Measurements from ENCODE around the gene NFATC1.
A peak's percentile ranks its signal among the peaks of the same experiment; 100 is the strongest.

Gene NFATC1

DNA sequence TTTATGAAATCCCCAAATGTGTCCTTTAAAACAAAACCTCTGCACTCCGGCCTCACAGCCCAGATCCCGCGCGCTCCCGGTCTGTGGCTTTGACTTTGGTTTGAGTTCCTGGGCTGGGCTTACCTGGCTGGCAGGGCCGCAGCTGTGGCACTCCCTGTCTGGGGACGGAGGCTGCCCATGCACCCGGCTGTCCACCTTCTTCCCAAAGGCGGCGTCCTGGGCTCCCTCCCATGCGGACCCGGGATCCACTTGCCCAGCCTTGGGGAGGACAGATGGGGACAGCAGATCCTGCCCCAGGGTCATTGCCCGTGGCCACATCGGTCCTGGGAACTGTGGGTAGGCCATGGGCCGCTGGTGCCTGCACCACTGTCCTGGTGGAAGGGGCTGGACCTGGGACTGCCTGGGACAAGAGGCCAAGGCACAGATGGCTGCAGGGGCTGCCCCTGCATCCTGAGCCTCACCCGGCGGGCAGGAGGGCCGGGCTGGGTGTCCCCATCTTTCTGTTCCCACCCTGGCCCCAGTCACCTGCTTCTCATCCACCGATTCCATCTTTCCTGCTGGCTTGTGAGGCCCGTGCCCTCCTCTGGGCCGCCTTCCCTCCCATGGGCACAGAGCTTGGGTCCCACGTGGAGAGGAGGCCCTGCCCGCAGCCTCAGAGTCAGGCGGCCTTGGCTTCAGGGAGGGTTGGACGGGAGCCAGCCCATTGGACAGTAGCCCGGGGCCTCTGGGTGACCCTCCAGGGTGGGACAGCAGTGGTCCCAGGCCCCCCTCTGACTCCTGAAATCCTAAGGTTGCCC lies 27.7 kb downstream of the NFATC1 start:
- no peak for DNase-seq (ENCODE audit: low read depth in 2 of 2)

DNA sequence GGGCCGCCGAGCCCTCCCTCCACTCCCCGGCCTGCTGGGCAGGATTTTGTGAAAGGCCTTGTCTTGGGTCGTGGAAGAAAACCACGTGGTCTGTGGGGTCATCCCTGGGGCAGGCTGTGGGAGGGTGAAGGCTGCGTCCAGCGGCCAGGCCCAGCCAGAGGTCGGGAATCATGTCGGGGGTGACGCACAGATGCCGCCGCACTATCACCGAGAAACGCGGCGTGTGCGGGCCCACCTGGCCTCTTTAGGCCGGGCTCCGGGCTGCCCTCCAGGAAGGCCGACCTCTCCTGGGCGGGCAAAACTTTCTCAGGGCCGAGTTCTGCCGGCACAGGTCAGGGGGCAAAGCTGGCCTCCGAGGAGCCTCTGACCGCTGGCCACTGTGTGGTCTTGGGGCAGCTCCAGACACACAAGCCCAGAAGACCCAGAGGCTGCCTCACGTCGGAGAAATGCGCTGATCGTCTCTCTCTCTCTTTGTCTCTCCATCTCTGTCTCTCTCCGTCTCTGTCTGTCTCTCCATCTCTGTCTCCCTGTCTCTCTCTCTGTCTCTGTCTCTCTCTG lies 28.4 kb downstream of the NFATC1 start:
- DNase-seq (ENCODE audit: low read depth in 2 of 2): no peak

DNA sequence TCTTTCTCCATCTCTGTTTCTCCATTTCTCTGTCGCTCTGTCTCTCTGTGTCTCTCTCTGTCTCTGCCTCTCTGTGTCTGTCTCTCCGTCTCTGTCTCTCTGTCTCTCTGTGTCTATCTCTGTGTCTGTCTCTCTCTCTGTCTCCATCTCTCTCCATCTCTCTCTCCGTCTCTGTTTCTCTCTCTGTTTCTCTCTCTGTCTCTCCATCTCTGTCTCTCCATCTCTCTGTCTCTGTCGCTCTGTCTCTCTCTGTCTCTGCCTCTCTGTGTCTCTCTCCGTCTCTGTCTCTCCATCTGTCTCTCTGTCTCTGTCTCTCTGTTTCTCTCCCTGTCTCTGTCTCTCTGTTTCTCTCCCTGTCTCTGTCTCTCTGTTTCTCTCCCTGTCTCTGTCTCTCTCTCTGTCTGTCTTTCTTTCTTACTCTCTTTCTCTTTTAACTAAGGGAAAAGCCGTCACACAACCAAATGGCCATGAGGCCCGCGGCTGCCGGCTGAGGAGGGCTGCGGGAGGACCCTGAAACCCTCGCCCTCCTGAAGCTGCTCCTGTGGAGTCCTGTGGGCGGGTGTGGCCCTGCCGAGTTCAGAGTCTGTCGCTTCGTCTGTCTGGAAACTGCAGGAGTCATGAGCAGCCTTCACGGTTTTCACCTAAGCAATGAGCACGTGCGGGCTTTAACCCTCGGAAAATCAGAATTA lies 29.3 kb downstream of the NFATC1 start:
- no peak for DNase-seq (ENCODE audit: low read depth in 2 of 2)

DNA sequence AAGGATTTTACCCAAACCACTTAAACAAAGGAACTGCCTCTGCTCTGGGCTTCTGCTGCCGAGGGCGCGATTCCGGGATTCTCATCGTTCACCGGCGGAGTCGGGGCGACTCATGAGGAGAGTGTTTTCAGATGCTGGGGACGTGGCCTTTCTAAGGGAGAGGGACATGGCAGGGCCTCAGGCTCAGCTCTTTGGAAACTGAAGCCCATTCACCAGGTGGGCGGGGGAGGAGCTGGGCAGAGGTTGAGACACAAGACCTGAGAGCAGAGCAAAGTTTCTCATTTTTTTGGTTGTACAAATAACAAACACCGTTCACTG lies 29.8 kb downstream of the NFATC1 start:
- DNase-seq (ENCODE audit: low read depth in 2 of 2): no peak

DNA sequence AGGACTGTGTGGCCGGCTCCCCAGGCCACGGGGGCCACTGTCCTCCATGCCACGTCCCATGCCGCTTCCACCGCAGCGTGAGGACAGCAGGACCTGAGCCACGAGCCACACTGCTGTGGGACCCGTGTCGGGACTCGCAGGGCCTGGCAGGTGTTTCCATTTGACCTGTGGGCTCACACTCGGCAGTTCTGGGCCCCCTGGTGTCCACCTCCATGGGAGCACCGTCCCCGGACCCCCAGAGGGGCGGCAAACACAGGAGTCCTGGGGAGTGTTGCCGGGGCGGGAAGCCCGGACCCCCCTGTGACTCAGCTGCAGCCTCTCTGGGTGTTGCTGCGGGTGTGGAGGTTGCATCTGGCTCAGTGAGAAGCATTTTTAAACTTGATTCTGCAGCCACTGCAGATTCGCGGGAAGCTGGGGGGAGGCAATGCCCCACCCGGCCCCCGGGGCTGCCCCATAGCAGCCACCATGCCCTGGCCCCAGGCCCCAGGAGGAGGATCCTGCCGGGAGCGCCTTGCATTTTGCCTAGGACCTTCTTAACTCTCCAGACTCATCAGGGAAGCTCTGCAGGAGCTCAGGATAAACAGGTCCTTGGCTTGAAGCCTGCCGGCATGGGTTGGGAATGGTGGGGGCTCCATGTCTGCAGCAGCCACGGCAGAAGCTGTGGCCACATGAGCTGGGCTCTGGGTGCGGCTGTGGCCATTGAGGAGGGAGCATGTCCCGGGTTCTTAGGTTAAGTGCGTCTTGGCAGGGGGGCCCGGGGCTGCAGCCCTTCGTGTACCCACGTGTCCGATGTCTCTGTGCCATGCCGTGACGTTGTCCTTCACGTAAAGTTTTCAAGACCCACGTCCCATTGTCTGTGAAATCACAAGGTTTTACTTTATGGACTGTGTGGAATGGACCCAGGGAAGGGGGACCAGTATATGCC lies 30.9 kb downstream of the NFATC1 start:
- no peak for DNase-seq (ENCODE audit: low read depth in 2 of 2)

DNA sequence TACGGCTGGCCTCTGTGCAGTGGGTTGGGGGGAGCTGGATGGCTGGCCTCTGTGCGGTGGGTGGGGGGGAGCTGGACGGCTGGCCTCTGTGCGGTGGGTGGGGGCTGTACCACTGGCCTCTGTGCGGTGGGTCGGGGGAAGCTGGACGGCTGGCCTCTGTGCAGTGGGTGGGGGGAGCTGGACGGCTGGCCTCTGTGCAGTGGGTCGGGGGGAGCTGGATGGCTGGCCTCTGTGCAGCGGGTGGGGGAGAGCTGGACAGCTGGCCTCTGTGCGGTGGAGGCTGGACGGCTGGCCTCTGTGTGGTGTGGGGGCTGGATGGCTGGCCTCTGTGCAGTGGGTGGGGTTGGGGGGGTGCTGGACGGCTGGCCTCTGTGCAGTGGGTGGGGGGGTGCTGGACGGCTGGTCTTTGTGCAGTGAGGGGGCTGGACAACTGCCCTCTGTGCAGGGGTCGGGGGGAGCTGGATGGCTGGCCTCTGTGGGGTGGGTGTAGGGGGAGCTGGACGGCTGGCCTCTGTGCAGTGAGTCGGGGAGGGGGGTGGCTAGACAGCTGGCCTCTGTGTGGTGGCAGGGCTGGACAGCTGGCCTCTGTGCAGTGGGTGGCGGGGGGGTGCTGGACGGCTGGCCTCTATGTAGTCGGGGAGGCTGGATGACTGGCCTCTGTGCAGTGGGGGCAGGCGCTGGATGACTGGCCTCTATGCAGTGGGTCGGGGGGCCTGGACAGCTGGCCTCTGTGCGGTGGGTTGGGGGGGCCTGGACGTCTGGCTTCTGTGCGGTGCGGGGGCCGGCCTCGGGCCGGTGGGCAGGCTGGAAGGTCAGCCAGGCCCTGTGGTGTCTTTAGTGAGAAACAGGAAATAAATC lies 31.9 kb downstream of the NFATC1 start:
- no peak for DNase-seq (ENCODE audit: low read depth in 2 of 2)

DNA sequence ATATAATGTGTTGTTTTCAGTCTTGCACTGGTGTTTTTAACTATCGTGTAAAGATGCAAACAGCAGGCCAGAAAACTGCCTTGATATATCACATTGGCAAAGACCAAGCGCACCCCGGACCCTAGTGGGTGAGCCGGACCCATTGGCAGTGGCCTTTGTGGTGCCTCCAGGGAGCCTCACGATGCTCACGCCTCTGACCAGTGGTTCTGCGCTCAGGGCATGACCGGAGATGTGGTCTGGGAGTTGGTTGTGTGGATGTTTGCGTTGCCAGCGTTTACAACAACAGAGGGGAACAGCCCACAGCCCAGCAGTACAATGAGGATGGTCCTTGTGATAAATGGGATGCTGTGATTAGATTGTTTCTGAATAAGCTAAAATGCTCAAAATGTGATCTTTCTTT lies 32.6 kb downstream of the NFATC1 start:
- no peak for DNase-seq (ENCODE audit: low read depth in 2 of 2)

DNA sequence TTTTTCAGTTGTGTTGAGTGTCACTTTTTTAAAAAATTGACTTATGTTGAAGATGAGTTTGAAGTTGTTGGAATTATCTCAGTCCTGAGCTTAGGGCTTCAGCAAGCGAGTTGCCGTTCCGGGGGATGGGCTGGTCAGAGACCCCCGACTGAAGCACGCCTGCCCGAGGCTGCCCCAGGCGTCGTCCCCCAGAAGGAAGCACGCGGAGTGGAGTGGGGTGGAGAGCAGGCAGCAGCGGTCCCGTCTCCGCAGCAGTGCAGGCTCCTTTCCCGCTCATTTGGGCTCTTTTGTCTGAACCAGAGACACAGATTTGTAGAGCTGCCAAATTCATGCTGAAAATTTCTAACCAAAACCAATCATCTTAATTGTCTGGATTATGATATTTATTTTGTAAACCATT lies 33.7 kb downstream of the NFATC1 start:
- DNase-seq (ENCODE audit: low read depth in 2 of 2): no peak

DNA sequence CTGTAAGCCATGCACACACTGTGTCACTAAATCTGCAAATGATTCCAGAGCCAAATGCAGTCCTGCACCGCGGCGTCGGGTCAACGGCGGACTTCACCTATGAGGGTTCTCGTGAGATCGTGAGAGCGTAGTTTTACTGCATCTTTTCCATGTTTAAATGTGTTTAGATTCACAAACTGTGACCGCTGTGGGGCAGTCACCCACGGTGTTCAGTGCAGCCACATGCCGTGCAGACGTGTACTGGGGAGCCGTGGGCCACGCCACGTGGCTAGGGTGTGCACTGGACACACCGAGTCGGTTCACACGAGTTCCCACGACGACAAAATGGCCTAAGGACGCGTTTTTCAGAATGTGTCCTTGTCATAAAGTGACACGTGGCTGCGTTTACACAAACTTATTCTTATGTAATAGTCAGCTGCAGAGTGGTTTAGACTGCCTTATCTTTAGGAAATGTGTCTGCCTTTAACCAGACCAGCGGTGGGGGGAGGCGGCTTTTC lies 34.1 kb downstream of the NFATC1 start:
- DNase-seq (ENCODE audit: low read depth in 2 of 2): no peak

DNA sequence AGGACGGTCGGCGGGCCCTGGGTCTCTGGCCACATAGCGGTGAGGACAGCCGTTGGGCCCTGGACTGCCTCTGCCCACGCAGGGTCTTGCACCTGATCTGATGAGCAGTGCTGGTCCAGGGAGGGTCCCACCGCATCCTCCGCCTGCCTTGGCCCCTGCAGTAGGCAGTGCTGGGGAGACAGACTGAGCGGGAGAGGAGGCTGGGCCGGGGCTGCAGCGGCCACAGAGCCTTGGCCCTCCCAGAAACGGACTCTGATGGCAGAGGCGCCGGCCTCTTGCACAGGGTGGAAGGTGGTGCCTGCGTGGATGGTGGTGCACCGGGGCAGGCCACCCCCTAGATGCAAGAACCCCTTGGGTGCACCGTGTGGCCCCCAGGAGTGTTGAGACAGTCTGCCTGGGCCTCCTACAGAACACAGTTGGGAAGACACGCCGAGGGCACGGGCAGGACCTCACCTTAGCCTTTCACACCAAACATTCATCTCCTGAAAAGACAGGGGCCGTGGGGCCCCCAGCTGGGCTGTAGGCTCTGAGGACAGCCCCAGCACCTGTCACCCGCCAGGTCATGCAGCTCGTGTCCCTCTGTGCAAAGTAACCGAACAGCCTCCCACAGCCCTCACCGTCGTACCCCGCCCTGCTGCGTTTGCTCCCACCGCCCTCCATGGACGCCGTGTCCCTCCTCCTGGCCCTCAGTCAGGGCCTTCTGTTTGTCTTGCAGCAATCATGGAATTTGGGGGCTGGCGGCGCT lies 36.8 kb downstream of the NFATC1 start:
- no peak for DNase-seq (ENCODE audit: low read depth in 2 of 2)

DNA sequence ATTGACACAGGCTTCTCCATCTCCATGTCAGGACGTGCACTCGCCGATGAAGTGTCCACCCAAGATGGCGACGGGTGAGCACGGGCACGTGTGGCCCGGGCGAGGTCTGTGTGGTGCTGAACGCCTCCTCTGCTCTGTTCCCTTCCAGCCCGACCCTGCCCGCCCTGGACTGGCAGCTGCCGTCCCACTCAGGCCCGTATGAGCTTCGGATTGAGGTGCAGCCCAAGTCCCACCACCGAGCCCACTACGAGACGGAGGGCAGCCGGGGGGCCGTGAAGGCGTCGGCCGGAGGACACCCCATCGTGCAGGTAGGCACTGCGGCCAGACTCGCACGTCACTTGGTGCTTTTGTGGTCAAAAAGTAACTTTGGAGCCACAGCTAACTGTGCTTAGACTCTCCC lies 37.7 kb downstream of the NFATC1 start:
- no peak for DNase-seq (ENCODE audit: low read depth in 2 of 2)

DNA sequence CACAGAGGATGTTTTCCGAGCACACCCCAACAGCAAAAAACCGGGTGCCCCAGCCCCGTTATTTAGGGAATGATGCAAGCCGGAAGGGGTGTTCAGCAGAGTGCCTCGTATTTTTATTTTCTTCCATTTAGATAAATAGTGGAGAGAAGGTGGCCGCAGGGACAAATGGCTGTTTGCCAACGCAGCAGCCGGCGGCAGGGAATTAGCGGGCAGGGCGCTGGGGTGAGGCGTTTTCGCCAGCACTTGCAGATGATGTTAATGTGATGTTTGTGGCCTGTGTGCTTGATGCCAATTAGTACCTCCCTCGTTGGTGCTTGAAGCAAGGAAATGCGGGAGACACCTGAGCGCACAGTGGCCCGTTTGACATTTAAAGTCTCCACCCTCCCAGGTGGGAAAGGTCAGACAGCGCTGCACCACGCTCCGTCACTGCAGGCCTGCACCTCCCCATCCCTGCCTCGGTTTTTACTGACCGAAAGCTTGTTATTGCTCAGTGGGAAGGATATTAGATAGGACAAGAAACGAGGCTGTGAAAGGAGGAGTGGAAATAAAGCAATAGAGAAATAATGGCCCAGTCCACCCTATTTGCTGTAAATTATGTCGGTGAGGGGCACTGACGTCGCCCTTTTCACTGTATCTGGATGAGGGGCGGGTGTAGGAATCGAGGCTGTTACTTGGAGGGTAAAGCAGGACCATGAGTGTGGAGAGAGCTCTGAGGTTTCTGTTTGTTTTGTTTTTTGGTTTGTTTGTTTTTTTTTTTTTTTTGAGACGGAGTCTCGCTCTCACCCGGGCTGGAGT lies 39.1 kb downstream of the NFATC1 start:
- DNase-seq (ENCODE audit: low read depth in 2 of 2): no peak

DNA sequence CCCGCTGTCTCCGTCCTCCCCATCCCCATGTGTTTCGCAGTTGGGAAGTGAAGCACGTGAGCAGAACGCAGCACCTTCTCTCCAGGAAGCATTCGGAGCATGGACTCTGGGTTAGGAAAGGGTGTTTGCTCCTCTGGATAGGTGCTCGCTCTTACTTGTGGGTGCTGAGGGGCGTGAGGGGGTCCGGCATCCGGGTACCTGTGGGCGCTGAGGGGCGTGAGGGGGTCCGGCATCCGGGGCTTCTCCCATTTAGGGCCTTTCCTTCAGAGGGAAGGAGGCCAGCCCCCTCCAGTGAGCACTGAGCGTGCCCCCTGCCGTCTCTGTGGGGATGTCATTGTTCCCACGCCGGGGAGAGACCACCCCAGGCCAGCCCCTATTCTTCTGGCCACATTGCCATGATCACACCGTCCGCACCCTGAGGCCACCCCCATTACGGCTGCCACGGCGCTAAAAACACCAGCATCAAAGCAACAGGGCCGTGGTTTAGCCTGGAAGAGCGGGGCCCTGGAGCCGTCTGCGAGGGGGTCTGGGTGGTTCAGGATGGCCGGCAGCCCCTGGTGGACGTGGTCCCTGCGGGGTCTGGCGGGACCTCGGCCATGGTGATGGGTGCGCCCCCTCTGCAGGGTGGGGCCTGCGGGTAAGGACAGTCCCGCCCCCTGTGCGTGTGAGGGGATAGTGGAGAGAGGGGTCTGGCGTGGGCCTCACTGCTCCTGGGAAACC lies 41.0 kb downstream of the NFATC1 start:
- no peak for DNase-seq (ENCODE audit: low read depth in 2 of 2)

DNA sequence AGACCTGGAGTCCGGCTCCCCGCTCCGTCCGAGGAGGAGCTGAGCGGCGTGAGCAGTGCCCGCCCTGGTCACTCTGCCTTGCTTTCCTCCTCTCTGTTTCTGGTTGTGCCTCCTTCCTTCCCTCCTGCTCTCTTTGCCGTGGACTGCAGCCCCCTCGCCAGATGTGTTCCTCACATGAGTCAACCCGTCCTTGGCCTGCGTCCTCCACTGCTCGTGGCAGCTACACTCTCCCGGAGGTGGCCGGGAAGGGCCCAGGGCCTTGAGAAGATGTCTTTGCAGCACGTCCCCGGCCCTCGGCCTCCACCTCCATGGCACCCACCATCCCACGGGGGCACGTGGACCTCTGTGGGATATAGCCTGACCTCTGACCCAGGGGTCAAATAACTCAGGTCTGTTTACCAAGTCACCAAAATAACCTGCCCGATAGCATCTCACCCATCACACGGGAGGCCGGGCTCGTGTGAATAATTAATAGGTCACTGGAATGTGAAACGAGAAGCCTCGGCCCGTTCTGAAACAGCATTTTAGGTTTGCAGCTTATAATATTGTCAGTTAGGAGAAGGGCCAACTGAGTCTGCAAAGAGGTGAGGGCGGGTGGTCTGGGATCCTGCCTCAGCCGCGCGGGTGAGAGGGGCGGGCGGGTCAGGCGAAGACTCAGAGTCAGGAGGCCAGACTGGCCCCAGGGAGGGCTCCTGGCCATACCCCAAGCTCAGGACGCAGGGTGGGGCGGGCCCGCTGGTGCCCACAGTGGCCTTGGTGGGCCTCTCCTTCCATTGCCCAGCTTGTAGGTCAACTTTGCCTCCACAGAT lies 42.6 kb downstream of the NFATC1 start:
- DNase-seq (ENCODE audit: low read depth in 2 of 2): no peak

DNA sequence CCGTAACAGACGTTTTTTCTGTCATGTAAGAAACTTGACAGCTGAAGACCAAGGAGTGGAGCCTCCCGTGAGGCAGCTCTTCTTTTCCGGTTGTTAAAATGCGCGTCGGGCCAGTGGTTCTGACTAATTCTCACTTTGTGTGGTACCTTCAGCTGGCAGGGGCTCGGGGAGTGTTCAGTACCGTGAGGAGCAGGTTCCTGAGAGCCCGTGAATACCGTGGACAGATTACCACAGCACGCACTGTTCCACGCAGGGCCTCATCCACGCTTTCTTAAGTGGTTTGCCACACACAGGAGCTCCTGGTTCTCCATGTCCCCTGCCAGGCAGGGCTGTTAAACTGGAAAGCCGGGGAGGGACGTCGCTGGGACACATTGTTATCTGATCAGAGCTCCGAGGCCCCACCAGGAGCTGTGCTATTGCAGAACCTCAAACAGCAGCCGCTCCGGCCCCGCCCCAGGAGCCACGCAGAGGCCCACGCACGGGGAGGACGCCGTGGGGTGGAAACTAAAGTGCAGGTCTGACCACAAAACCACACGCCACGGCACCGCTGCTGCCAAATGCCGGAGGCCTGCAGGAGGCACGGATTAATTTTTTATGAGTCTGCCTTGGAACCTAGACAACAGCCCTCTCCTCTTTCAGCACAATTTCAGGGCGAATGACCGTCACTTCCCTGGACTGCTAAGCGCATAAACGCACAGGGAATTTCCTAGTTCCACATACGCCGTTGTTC lies 43.3 kb downstream of the NFATC1 start:
- peak in 1 of 2 donors; percentile 20 for DNase-seq (ENCODE audit: low read depth in 2 of 2)

DNA sequence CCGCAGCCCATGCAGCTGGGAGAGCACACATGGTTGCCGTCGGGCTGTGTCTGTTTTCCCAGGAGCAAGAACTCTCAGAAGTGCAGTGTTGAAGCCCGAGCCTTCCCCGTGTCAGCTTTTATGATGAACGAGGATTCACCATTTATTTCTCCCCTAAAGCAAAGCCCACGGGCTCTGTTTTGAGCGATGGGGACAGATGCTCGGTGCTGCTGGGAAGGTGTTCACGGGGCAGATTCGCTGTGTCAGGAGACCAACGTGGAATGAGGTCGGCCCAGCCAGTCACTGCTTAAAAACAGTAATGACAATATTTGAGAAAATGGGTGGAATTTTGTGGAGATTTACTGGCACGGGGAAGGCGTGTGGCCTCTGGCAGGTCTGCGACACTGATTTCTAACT lies 43.9 kb downstream of the NFATC1 start:
- no peak for DNase-seq (ENCODE audit: low read depth in 2 of 2)

All from stimulated activated CD4-positive, alpha-beta T cell treated with anti-CD3 and anti-CD28 coated beads, Interleukin-1b, Interleukin-23, amount 100 ng/mL, for 1 hour (primary cell).